Kidney epithelial cell (primary cell): Measurements from ENCODE around the gene WDR86. TPM values are rescaled to one million over a fixed set of nuclear protein-coding genes. Genes with fewer than 3 reads are reported as not detected.

ENCODE experiments used
- DNase-seq: peaks from one replicate; pipeline ENCODE4 v3.0.0-alpha.2; 2010; ENCODE audit warnings: low read depth
- H3K27me3 ChIP-seq: 2 replicates; pipeline ENCODE4 v1.6.0; 2011; ENCODE audit warnings: low read length; ENCODE audit not compliant: control insufficient read depth, insufficient read depth
- H3K36me3 ChIP-seq: 2 replicates; pipeline ENCODE4 v1.5.1; 2011; ENCODE audit warnings: low read length; ENCODE audit not compliant: control insufficient read depth, insufficient read depth
- H3K4me3 ChIP-seq: 2 replicates; pipeline ENCODE4 v1.5.1; 2011; ENCODE audit warnings: low read depth, mild to moderate bottlenecking, control low read depth, low read length
- total RNA-seq: library from RNA; depleted of rRNA; stranded (reverse); fragments of >200 nt; gene quantifications from 2 replicates; pipeline ENCODE4 v1.2.3, GENCODE V29; 2015
- TF ChIP-seq, protein P1 (sequence below): IDR thresholded peaks from 2 replicates; pipeline ENCODE4 v1.5.1; 2011; ENCODE audit warnings: mild to moderate bottlenecking, moderate library complexity, low read length, control low read depth, inconsistent platforms; ENCODE audit not compliant: insufficient read depth, poor library complexity, severe bottlenecking

The WDR86 gene
- total RNA-seq, 1 donor from 2014 or later = 19.6 TPM

DNA sequence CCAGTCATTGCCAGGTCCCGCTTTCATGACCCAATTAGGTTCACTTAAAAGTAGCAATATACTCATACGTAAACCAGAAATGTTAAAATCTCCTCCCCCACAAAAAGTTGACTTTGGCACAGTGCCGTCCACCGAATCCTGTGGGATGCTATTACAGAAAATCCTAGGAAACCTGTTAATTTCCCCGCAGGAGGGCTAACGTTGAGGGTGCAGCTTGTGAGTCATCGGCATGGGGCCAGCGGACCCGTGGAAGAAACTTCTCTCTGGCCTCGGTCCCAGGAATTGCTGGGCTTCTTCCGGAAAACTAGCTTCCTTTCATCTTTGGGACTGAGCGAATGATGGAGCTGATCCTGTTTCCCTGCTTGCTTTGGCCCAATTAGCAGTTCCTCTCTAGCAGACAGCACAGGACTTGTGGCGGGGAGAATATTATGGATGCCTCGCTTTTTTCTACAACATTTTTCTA, 16.6 kb upstream of the WDR86 start:
- H3K4me3 ChIP-seq = no peak overlapping the region
- TF ChIP-seq, protein P1, sequence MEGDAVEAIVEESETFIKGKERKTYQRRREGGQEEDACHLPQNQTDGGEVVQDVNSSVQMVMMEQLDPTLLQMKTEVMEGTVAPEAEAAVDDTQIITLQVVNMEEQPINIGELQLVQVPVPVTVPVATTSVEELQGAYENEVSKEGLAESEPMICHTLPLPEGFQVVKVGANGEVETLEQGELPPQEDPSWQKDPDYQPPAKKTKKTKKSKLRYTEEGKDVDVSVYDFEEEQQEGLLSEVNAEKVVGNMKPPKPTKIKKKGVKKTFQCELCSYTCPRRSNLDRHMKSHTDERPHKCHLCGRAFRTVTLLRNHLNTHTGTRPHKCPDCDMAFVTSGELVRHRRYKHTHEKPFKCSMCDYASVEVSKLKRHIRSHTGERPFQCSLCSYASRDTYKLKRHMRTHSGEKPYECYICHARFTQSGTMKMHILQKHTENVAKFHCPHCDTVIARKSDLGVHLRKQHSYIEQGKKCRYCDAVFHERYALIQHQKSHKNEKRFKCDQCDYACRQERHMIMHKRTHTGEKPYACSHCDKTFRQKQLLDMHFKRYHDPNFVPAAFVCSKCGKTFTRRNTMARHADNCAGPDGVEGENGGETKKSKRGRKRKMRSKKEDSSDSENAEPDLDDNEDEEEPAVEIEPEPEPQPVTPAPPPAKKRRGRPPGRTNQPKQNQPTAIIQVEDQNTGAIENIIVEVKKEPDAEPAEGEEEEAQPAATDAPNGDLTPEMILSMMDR = no peak
- H3K36me3 ChIP-seq = no peaks in the 10 kb centered on the region
- no peak for DNase-seq
- no peaks in the 10 kb centered on the region for H3K27me3 ChIP-seq

DNA sequence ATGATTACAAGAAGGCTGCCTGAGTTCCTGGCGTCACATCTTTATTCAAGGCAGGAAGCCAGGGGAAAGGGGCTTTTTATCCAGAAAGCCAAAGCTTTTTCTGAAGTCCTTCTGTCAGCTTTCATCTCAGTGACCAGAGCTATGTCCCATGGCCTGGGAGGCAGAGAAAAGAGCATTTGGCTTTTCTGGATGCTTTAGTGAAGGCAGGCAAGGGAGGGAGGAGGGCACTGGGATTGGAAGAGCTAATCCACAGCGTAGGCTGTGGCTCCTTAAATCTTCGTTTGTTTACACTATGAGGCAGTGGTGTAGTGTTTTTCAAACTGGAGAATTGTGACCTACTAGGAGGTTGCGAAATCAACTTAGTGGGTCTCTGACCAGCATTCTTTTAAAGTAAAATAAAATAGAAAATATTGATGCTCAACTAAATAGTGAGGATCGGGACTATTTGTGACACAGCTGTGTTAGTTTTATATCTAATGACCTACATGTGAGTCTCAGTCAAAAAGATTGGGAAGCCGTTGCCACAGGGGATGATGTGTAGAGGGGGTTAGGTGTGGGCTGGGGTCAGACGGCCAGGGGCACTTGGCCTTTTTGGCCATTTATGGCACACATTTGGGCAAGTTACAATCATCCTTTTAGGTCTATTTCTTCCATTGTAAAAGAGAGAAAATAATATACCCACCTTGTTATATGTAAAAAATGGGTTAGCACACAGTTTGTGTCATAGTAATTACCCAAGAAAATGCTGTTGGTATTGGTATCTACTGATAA, 16.0 kb upstream of the WDR86 start:
- Histone ChIP-seq H3K36me3 (no peaks in the 10 kb centered on the region), H3K27me3 (no peaks in the 10 kb centered on the region), H3K4me3 (no peak overlapping the region)
- DNase-seq = no peak
- TF ChIP-seq, protein P1 = no peak

DNA sequence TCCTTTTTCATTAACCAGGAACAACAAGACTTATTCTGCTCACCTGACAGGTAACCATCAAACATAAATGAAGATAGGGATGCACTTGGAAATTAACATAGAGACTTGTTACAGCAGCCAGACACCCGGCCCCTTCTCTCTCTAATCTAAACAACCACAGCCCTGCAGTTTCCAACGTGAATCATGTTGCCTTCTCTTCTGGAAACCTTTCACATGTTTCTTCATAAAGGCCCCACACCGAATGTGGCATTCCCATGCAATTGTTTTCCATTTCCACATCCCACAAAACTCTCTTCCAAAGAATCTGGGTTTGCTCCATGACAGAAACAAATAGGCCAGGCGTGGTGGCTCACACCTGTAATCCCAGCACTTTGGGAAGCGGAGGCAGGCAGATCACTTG, 15.0 kb upstream of the WDR86 start:
- Histone ChIP-seq H3K27me3 (no peaks in the 10 kb centered on the region), H3K36me3 (no peaks in the 10 kb centered on the region), H3K4me3 (no peak overlapping the region)
- DNase-seq = no peak
- TF ChIP-seq, protein P1 = no peak

DNA sequence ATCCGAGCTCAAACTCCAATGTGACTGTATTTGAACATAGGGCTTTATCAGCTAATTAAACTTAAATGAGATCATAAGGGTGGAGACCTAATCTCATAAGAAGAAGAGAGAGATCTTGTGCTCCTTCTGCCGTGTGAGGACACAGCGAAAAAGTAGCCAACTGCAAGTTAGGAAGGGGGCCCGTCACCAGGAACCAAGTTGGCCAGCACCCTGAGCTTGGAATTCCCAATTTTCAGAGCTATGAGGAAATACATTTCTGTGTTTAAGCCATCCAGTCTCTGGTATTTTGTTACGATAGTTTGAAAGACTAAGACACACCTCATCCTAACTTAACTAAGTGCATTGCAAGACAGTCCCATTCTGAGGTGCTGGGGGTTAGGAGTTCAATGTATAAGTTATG, 14.1 kb upstream of the WDR86 start:
- no peaks in the 10 kb centered on the region for H3K27me3 ChIP-seq
- TF ChIP-seq, protein P1 = no peak

DNA sequence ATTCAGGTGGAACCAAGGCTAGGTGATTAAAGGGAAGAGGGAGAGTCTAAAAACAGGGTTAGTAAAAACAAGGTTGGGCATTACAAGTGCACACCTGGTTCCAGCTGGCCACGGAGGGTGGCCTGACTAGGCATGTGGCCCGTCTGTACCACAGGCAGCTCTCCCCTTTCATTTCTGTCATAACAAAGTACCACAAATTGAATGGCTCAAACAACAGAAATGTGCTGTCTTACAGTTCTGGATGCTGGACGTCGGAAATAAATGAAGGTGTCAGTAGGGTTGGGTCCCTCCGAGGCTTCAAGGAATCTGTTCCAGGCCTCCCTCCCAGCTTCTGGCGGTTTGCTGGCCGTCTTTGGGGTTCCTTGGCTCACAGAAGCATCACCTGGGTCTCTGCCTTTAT, 13.4 kb upstream of the WDR86 start:
- TF ChIP-seq, protein P1 = no peak
- no peak for DNase-seq
- Histone ChIP-seq H3K27me3 (no peaks in the 10 kb centered on the region), H3K4me3 (no peak overlapping the region), H3K36me3 (no peaks in the 10 kb centered on the region)

More for the DNA sequence above, 14.1 kb upstream of the WDR86 start:
- Histone ChIP-seq H3K36me3 (no peaks in the 10 kb centered on the region), H3K4me3 (no peak overlapping the region)
- no peak for DNase-seq

DNA sequence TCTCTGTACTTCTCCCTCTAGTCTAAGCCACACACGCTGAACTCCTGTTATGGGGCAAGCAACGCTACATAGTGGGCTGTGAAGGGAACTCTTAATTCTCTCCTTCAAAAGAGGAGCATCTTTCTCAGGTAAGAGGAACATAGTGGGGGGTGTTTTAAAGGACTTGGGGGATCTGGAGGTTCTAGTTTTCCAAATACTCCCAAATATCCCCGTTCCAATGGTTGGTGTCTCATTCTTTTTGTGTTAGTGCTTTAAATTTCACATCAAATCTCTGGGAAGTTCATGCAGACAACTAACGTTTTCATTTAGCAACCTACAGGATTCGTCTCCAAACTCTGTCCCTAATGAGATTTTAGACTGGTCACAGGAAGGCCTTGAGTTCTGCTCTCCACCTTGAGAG, 12.4 kb upstream of the WDR86 start:
- Histone ChIP-seq H3K4me3 (no peak overlapping the region), H3K27me3 (no peaks in the 10 kb centered on the region), H3K36me3 (no peaks in the 10 kb centered on the region)
- no peak for DNase-seq
- TF ChIP-seq, protein P1 = no peak
